Coronary artery (tissue), 2 donors: Measurements from ENCODE around the gene SLC18B1.

ENCODE experiments used
- DNase-seq: peaks from one replicate; pipeline ENCODE4 v3.0.0-alpha.2; 2017; ENCODE audit warnings: low spot score
- H3K27ac ChIP-seq, 2 donors: fragments of 200-600 bp; sonication (generic); one replicate each; pipeline ENCODE4 v1.5.1; 2016 to 2019
- H3K4me3 ChIP-seq: fragments of 200-600 bp; sonication (generic); 2 replicates; pipeline ENCODE4 v1.5.1; 2016; ENCODE audit warnings: mild to moderate bottlenecking, moderate library complexity
- CTCF ChIP-seq: fragments of 200-600 bp; sonication (generic); IDR thresholded peaks from one replicate; pipeline ENCODE4 v1.5.1; 2019; ENCODE audit warnings: antibody characterized with exemption

The SLC18B1 gene

GRCh38 chr6:132819405-132820161, 21.1 kb upstream of the SLC18B1 start:
- H3K27ac ChIP-seq, result no peak overlapping the region
- TF ChIP-seq CTCF, result no peak
- DNase-seq, result no peak

GRCh38 chr6:132818404-132819359, 20.2 kb upstream of the SLC18B1 start:
- H3K27ac ChIP-seq, result no peak overlapping the region
- TF ChIP-seq CTCF, result no peak
- DNase-seq, result no peak
- no peak overlapping the region for H3K4me3 ChIP-seq

More at GRCh38 chr6:132819405-132820161, 21.1 kb upstream of the SLC18B1 start:
- no peak overlapping the region for H3K4me3 ChIP-seq

GRCh38 chr6:132817554-132818403, 19.3 kb upstream of the SLC18B1 start:
- Histone ChIP-seq H3K4me3 (no peak overlapping the region), H3K27ac (no peak overlapping the region)
- no peak for DNase-seq
- TF ChIP-seq CTCF, result no peak

GRCh38 chr6:132816660-132817059, 18.2 kb upstream of the SLC18B1 start:
- no peak for TF ChIP-seq CTCF
- no peak for DNase-seq
- Histone ChIP-seq H3K27ac (no peak overlapping the region), H3K4me3 (peak overlapping the region; percentile 89)

- no peak for DNase-seq
- peak overlapping the region; percentile 51 to 87 for H3K27ac ChIP-seq
- TF ChIP-seq CTCF, result no peak
Observed at GRCh38 chr6:132814716-132815570, 16.5 kb upstream of the SLC18B1 start.

More at GRCh38 chr6:132814716-132815570, 16.5 kb upstream of the SLC18B1 start:
- H3K4me3 ChIP-seq, result peak overlapping the region; percentile 89
